Measurements from ENCODE around the gene C9orf50. TPM values are rescaled to one million over a fixed set of nuclear protein-coding genes. Genes with fewer than 3 reads are reported as not detected.

C9orf50 gene
- total and polyA plus RNA-seq, 2 experiments from 2014 or later: not detected

DNA sequence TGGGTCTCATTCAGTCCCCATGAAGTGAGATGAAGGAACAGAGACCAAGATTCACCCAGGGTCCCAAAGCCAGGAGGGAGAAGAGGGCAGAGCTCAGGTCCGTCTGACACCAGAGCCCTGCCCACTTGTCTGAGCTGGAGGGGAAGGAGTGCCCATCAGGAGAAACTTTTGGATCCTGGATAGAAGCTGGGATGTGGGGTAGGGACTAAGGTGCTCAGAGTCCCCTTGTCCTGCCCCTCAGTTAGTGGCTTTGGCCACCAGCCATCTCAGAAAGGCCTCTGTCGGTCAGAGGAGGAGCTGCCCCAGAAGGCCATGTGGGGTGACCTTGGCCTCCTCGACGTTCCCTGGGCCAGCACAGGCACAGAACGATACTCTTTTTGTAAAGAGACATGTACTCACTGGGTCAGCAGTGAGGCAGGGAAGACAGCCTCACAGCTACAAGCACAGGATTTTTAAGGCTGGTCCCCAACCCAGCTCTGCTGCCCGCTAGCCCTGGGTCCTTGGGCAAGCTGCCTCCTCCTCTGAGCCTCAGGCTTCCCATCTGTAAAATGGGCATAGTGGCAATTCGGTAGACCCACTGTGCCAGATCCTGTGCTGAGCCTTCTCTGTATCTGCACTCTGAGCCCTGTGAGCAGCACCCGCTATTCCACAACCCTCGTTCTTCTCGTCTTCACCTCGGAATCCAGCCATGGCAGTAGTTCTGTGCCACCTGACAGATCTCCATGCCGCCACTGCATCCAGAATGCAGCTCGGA, 49.4 kb downstream of the C9orf50 start (continued):
- TF ChIP-seq, protein P1, sequence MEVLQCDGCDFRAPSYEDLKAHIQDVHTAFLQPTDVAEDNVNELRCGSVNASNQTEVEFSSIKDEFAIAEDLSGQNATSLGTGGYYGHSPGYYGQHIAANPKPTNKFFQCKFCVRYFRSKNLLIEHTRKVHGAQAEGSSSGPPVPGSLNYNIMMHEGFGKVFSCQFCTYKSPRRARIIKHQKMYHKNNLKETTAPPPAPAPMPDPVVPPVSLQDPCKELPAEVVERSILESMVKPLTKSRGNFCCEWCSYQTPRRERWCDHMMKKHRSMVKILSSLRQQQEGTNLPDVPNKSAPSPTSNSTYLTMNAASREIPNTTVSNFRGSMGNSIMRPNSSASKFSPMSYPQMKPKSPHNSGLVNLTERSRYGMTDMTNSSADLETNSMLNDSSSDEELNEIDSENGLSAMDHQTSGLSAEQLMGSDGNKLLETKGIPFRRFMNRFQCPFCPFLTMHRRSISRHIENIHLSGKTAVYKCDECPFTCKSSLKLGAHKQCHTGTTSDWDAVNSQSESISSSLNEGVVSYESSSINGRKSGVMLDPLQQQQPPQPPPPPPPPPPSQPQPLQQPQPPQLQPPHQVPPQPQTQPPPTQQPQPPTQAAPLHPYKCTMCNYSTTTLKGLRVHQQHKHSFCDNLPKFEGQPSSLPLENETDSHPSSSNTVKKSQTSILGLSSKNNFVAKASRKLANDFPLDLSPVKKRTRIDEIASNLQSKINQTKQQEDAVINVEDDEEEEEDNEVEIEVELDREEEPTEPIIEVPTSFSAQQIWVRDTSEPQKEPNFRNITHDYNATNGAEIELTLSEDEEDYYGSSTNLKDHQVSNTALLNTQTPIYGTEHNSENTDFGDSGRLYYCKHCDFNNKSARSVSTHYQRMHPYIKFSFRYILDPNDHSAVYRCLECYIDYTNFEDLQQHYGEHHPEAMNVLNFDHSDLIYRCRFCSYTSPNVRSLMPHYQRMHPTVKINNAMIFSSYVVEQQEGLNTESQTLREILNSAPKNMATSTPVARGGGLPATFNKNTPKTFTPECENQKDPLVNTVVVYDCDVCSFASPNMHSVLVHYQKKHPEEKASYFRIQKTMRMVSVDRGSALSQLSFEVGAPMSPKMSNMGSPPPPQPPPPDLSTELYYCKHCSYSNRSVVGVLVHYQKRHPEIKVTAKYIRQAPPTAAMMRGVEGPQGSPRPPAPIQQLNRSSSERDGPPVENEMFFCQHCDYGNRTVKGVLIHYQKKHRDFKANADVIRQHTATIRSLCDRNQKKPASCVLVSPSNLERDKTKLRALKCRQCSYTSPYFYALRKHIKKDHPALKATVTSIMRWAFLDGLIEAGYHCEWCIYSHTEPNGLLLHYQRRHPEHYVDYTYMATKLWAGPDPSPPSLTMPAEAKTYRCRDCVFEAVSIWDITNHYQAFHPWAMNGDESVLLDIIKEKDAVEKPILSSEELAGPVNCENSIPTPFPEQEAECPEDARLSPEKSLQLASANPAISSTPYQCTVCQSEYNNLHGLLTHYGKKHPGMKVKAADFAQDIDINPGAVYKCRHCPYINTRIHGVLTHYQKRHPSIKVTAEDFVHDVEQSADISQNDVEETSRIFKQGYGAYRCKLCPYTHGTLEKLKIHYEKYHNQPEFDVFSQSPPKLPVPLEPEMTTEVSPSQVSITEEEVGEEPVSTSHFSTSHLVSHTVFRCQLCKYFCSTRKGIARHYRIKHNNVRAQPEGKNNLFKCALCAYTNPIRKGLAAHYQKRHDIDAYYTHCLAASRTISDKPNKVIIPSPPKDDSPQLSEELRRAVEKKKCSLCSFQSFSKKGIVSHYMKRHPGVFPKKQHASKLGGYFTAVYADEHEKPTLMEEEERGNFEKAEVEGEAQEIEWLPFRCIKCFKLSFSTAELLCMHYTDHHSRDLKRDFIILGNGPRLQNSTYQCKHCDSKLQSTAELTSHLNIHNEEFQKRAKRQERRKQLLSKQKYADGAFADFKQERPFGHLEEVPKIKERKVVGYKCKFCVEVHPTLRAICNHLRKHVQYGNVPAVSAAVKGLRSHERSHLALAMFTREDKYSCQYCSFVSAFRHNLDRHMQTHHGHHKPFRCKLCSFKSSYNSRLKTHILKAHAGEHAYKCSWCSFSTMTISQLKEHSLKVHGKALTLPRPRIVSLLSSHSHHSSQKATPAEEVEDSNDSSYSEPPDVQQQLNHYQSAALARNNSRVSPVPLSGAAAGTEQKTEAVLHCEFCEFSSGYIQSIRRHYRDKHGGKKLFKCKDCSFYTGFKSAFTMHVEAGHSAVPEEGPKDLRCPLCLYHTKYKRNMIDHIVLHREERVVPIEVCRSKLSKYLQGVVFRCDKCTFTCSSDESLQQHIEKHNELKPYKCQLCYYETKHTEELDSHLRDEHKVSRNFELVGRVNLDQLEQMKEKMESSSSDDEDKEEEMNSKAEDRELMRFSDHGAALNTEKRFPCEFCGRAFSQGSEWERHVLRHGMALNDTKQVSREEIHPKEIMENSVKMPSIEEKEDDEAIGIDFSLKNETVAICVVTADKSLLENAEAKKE (CRISPR knock-in tag; IDR thresholded peaks at IDR 0.05): no peak

- Mint-ChIP-seq H3K9me3 (peaks cover 5% of the 10 kb centered on the region; the same call in 2 of the 3 replicates), H3K4me3 (no peak overlapping the region), H3K27me3 (ENCODE audit: insufficient read depth, low read depth, poor library complexity) (peaks cover 40% of the 10 kb centered on the region), H3K36me3 (ENCODE audit: low read depth) (peaks cover 3% of the 10 kb centered on the region; the same call in 1 of the 3 replicates), H3K27ac (peak overlapping the region; percentile 62; the same call in 1 of the 2 replicates), H3K4me1 (peaks cover 24% of the 10 kb centered on the region)
- Histone ChIP-seq H3K79me2 (replicated peaks; ENCODE audit: insufficient read depth) (no peaks in the 10 kb centered on the region), H3K4me3 (no peak overlapping the region), H3K27ac (ENCODE audit: low read depth) (no peak overlapping the region), H3K4me2 (peak overlapping the region; percentile 43; the same call in 1 of the 2 replicates), H3K36me3 (ENCODE audit: insufficient read depth) (no peaks in the 10 kb centered on the region), H3F3A (replicated peaks; ENCODE audit: low read depth) (no peaks in the 10 kb centered on the region), H3K9me2 (ENCODE audit: insufficient read depth) (no peaks in the 10 kb centered on the region), H4K20me1 (replicated peaks; ENCODE audit: insufficient read depth) (no peaks in the 10 kb centered on the region), H3K4me1 (ENCODE audit: insufficient read depth) (peaks cover 15% of the 10 kb centered on the region), H2AFZ (no peak overlapping the region; the same call in 1 of the 2 replicates), H3K27me3 (ENCODE audit: insufficient read depth) (peaks cover 21% of the 10 kb centered on the region)
- ATAC-seq: peak; percentile 1; the same call in 1 of the 3 replicates
- no peak for TF ChIP-seq REST (IDR thresholded peaks at IDR 0.05; ENCODE audit: unreplicated experiment)
- TF ChIP-seq POLR2AphosphoS5 (IDR thresholded peaks at IDR 0.05; ENCODE audit: low read depth): no peak
- no peak for TF ChIP-seq ETS1 (IDR thresholded peaks at IDR 0.05)
- no peak for TF ChIP-seq JUNB (IDR thresholded peaks at IDR 0.05; ENCODE audit: unreplicated experiment)
- TF ChIP-seq, protein P2, sequence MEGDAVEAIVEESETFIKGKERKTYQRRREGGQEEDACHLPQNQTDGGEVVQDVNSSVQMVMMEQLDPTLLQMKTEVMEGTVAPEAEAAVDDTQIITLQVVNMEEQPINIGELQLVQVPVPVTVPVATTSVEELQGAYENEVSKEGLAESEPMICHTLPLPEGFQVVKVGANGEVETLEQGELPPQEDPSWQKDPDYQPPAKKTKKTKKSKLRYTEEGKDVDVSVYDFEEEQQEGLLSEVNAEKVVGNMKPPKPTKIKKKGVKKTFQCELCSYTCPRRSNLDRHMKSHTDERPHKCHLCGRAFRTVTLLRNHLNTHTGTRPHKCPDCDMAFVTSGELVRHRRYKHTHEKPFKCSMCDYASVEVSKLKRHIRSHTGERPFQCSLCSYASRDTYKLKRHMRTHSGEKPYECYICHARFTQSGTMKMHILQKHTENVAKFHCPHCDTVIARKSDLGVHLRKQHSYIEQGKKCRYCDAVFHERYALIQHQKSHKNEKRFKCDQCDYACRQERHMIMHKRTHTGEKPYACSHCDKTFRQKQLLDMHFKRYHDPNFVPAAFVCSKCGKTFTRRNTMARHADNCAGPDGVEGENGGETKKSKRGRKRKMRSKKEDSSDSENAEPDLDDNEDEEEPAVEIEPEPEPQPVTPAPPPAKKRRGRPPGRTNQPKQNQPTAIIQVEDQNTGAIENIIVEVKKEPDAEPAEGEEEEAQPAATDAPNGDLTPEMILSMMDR (conservative IDR thresholded peaks at IDR 0.05; ENCODE audit: low read depth in 2 of 2): no peak
- TF ChIP-seq EZH2 (IDR thresholded peaks at IDR 0.05; ENCODE audit: low read depth, unreplicated experiment): no peak
- TF ChIP-seq CREB1 (CRISPR knock-in tag; IDR thresholded peaks at IDR 0.05; ENCODE audit: low read depth): no peak
- no peak for DNase-seq (ENCODE audit: low spot score)
Observed at GRCh38 chr9:129570450-129571297, 50.2 kb downstream of the C9orf50 start.

Measured in GM23338 (cell line).